ENCODE data around the gene OR2T27. TPM values are rescaled to one million over a fixed set of nuclear protein-coding genes. Genes with fewer than 3 reads are reported as not detected.
"Not testable (repeated sequence)": the region's sequence is repeated elsewhere in the genome, so short reads cannot be mapped to it uniquely, and the experiment has no call there.

The OR2T27 gene
- total RNA-seq = not detected in 2 replicates

GRCh38 chr1:248655354-248655753, at the start of gene OR2T27:
OR2T27 (minus strand) TSS chr1:248655528; CDS start chr1:248650884, 4,644 bp downstream.
- not testable (repeated sequence) for DNase-seq

GRCh38 chr1:248704606-248705005, 49.3 kb upstream of the OR2T27 start:
- no peak for DNase-seq

- no peak for DNase-seq
Observed at GRCh38 chr1:248703674-248704073, 48.3 kb upstream of the OR2T27 start.

- DNase-seq = no peak
Observed at GRCh38 chr1:248702714-248703113, 47.4 kb upstream of the OR2T27 start, which contains the start of gene OR14I1. OR14I1 (minus strand) TSS chr1:248702766.

- DNase-seq = no peak
Observed at GRCh38 chr1:248699099-248699498, 43.8 kb upstream of the OR2T27 start.

- no peak for DNase-seq
Observed at GRCh38 chr1:248697907-248698306, 42.6 kb upstream of the OR2T27 start.

- DNase-seq = no peak
Observed at GRCh38 chr1:248696774-248697173, 41.4 kb upstream of the OR2T27 start.

- DNase-seq = no peak
Observed at GRCh38 chr1:248696261-248696660, 40.9 kb upstream of the OR2T27 start.

- DNase-seq = no peak
Observed at GRCh38 chr1:248695451-248696132, 40.3 kb upstream of the OR2T27 start.

- DNase-seq = no peak
Observed at GRCh38 chr1:248691567-248692155, 36.3 kb upstream of the OR2T27 start.

GRCh38 chr1:248688527-248689298, 33.4 kb upstream of the OR2T27 start:
- DNase-seq = no peak

- DNase-seq = no peak
Observed at GRCh38 chr1:248686815-248687214, 31.5 kb upstream of the OR2T27 start.

- no peak for DNase-seq
Observed at GRCh38 chr1:248681651-248682050, 26.3 kb upstream of the OR2T27 start.

GRCh38 chr1:248670003-248670402, 14.7 kb upstream of the OR2T27 start:
- no peak for DNase-seq

- not testable (repeated sequence) for DNase-seq
Observed at GRCh38 chr1:248663453-248664328, 8.4 kb upstream of the OR2T27 start.

GRCh38 chr1:248656797-248657196, 1.5 kb upstream of the OR2T27 start:
- DNase-seq = not testable (repeated sequence)

GRCh38 chr1:248648770-248649536, 6.4 kb downstream of the OR2T27 start:
- DNase-seq = not testable (repeated sequence)

GRCh38 chr1:248645178-248645577, 10.2 kb downstream of the OR2T27 start, which contains the start of gene OR2T35:
OR2T35 (minus strand) TSS chr1:248645278; CDS start chr1:248639258, 6,020 bp downstream.
- DNase-seq = not testable (repeated sequence)

- DNase-seq = not testable (repeated sequence)
Observed at GRCh38 chr1:248642971-248643651, 12.2 kb downstream of the OR2T27 start.

- not testable (repeated sequence) for DNase-seq
Observed at GRCh38 chr1:248641583-248641982, 13.7 kb downstream of the OR2T27 start.

- not testable (repeated sequence) for DNase-seq
Observed at GRCh38 chr1:248640906-248641305, 14.4 kb downstream of the OR2T27 start.
